ENCODE data around the gene DGKE. TPM values are rescaled to one million over a fixed set of nuclear protein-coding genes. Genes with fewer than 3 reads are reported as not detected.

Gene DGKE
- total RNA-seq, 1 donor from 2014 or later, result 8.6 TPM

DNA sequence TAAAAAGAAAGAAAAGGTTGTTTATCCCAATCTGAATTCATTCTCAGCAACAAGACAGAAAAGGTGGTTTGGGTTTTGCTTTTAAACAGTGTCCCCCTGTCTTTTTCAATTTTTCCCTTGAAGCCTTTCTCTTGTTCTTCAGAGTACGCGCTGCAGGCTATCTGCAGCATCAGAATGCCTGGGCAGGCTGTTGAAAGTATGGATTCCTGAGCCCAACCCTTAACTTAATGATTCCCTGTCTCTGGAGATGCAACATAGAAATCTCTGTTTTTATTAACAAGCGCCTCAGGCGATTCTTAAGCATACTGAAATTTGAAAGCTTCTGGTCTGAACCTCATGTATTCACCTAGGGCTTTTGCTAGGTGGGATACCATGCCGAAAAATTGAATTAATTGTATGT lies 32.1 kb downstream of the DGKE start:
- Mint-ChIP-seq H3K27me3 (ENCODE audit: low read depth) (no peaks in the 10 kb centered on the region), H3K9me3 (no peaks in the 10 kb centered on the region), H3K4me1 (peaks cover 5% of the 10 kb centered on the region), H3K27ac (no peak overlapping the region), H3K36me3 (peaks cover 5% of the 10 kb centered on the region), H3K4me3 (no peak overlapping the region)
- TF ChIP-seq CTCF (IDR thresholded peaks at IDR 0.05; ENCODE audit: unreplicated experiment), result no peak
- DNase-seq (ENCODE audit: low spot score in 2 of 2, unreplicated experiment in 2 of 2), result no peak

- peaks cover 5% of the 10 kb centered on the region for H3K36me3 Mint-ChIP-seq
- DNase-seq (ENCODE audit: low spot score in 2 of 2, unreplicated experiment in 2 of 2), result no peak
- no peak overlapping the region for H3K27ac Mint-ChIP-seq
- H3K27me3 Mint-ChIP-seq (ENCODE audit: low read depth), result no peaks in the 10 kb centered on the region
- H3K4me3 Mint-ChIP-seq, result no peak overlapping the region
- no peak for TF ChIP-seq CTCF (IDR thresholded peaks at IDR 0.05; ENCODE audit: unreplicated experiment)
- H3K9me3 Mint-ChIP-seq, result no peaks in the 10 kb centered on the region
- H3K4me1 Mint-ChIP-seq, result peaks cover 5% of the 10 kb centered on the region
These were observed 32.5 kb downstream of the DGKE start for GRCh38 chr17:56866496-56866895.

DNA sequence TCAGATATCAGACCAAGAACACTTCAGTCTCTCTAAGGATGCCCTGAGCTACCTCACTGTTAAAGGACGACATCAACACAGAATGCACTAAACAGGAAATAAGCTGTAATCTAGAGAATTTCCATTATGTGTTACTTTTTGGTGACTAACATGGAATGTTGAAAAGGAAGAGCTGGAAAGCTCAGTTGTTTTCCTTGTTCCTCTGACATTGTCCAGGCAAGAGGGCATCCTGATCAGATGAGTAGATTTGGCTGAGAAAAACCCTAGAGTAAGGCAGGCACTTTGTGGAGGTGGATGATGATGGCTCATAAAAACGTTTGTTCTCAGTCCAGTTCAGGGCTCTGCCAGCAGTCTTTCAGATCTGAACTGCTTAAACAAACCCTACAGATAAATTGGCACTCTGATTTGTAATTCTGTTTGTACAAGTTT lies 34.0 kb downstream of the DGKE start:
- Mint-ChIP-seq H3K4me1 (peaks cover 5% of the 10 kb centered on the region), H3K27ac (no peak overlapping the region), H3K27me3 (ENCODE audit: low read depth) (no peaks in the 10 kb centered on the region), H3K4me3 (no peak overlapping the region), H3K9me3 (no peaks in the 10 kb centered on the region), H3K36me3 (no peaks in the 10 kb centered on the region)
- DNase-seq (ENCODE audit: low spot score in 2 of 2, unreplicated experiment in 2 of 2), result no peak
- no peak for TF ChIP-seq CTCF (IDR thresholded peaks at IDR 0.05; ENCODE audit: unreplicated experiment)

GRCh38 chr17:56868716-56869115 lies 34.8 kb downstream of the DGKE start:
- no peak overlapping the region for H3K27ac Mint-ChIP-seq

GRCh38 chr17:56870081-56870651 lies 36.2 kb downstream of the DGKE start:
- TF ChIP-seq CTCF (IDR thresholded peaks at IDR 0.05; ENCODE audit: unreplicated experiment), result no peak
- H3K4me3 Mint-ChIP-seq, result no peak overlapping the region
- DNase-seq (ENCODE audit: low spot score in 2 of 2, unreplicated experiment in 2 of 2), result no peak

More at GRCh38 chr17:56868716-56869115, 34.8 kb downstream of the DGKE start:
- no peak for TF ChIP-seq CTCF (IDR thresholded peaks at IDR 0.05; ENCODE audit: unreplicated experiment)
- DNase-seq (ENCODE audit: low spot score in 2 of 2, unreplicated experiment in 2 of 2), result no peak
- Mint-ChIP-seq H3K36me3 (no peaks in the 10 kb centered on the region), H3K27me3 (ENCODE audit: low read depth) (no peaks in the 10 kb centered on the region), H3K4me1 (peaks cover 5% of the 10 kb centered on the region), H3K4me3 (no peak overlapping the region), H3K9me3 (no peaks in the 10 kb centered on the region)

GRCh38 chr17:56876766-56877179 lies 42.8 kb downstream of the DGKE start:
- Mint-ChIP-seq H3K4me3 (no peak overlapping the region), H3K36me3 (no peaks in the 10 kb centered on the region), H3K27me3 (ENCODE audit: low read depth) (peaks cover 3% of the 10 kb centered on the region), H3K27ac (no peak overlapping the region), H3K9me3 (peaks cover 12% of the 10 kb centered on the region), H3K4me1 (no peaks in the 10 kb centered on the region)
- DNase-seq (ENCODE audit: low spot score in 2 of 2, unreplicated experiment in 2 of 2), result no peak
- no peak for TF ChIP-seq CTCF (IDR thresholded peaks at IDR 0.05; ENCODE audit: unreplicated experiment)

More at GRCh38 chr17:56870081-56870651, 36.2 kb downstream of the DGKE start:
- Mint-ChIP-seq H3K27me3 (ENCODE audit: low read depth) (no peaks in the 10 kb centered on the region), H3K36me3 (no peaks in the 10 kb centered on the region), H3K27ac (no peak overlapping the region), H3K9me3 (no peaks in the 10 kb centered on the region), H3K4me1 (peaks cover 5% of the 10 kb centered on the region)
